Loucy (cell line): ENCODE results near the gene MACF1.

Source experiments
- H2AFZ ChIP-seq: fragments of 200-600 bp; sonication (generic); 2 replicates; pipeline ENCODE4 v1.6.0; 2016; ENCODE audit warnings: antibody characterized with exemption, mild to moderate bottlenecking, low read length, moderate library complexity
- H3F3A ChIP-seq: fragments of 200-600 bp; 2 replicates; pipeline ENCODE4 v1.6.0; 2016; ENCODE audit warnings: antibody characterized with exemption, low read depth, mild to moderate bottlenecking
- H3K27me3 ChIP-seq: fragments of 200-600 bp; sonication (generic); 2 replicates; pipeline ENCODE4 v1.6.1; 2014; ENCODE audit warnings: low read length, mild to moderate bottlenecking; ENCODE audit not compliant: insufficient read depth, poor library complexity, severe bottlenecking
- H3K36me3 ChIP-seq: fragments of 200-600 bp; sonication (generic); 2 replicates; pipeline ENCODE4 v1.6.1; 2016; ENCODE audit warnings: low read length; ENCODE audit not compliant: insufficient read depth
- H3K4me1 ChIP-seq: fragments of 200-600 bp; sonication (generic); 2 replicates; pipeline ENCODE4 v1.5.1; 2014; ENCODE audit warnings: low read length, mild to moderate bottlenecking; ENCODE audit not compliant: insufficient read depth, poor library complexity, severe bottlenecking
- H3K4me2 ChIP-seq: fragments of 200-600 bp; sonication (generic); 2 replicates; pipeline ENCODE4 v1.6.0; 2014; ENCODE audit warnings: antibody characterized with exemption, low read length, low read depth, mild to moderate bottlenecking; ENCODE audit not compliant: poor library complexity, severe bottlenecking
- H3K4me3 ChIP-seq: fragments of 200-600 bp; sonication (generic); 2 replicates; pipeline ENCODE4 v1.5.1; 2014; ENCODE audit warnings: low read length, mild to moderate bottlenecking, mixed read lengths; ENCODE audit not compliant: poor library complexity, severe bottlenecking
- H3K79me2 ChIP-seq: fragments of 200-600 bp; sonication (generic); 2 replicates; pipeline ENCODE4 v1.6.1; 2014; ENCODE audit warnings: low read length; ENCODE audit not compliant: insufficient read depth
- H3K9ac ChIP-seq: fragments of 200-600 bp; sonication (generic); 2 replicates; pipeline ENCODE4 v1.6.0; 2014; ENCODE audit warnings: mild to moderate bottlenecking, low read depth, low read length, moderate library complexity; ENCODE audit not compliant: poor library complexity, severe bottlenecking
- H3K9me2 ChIP-seq: fragments of 200-600 bp; sonication (generic); replicated peaks from 2 replicates; pipeline ENCODE4 v1.6.1; 2016; ENCODE audit warnings: low read depth, low read length, mixed read lengths
- H3K9me3 ChIP-seq: fragments of 200-600 bp; sonication (generic); 2 replicates; pipeline ENCODE4 v1.6.1; 2014; ENCODE audit warnings: mild to moderate bottlenecking, antibody characterized with exemption, low read length, low read depth; ENCODE audit not compliant: insufficient read depth
- H4K20me1 ChIP-seq: fragments of 200-600 bp; sonication (generic); 2 replicates; pipeline ENCODE4 v1.6.0; 2014; ENCODE audit warnings: antibody characterized with exemption, low read length, mild to moderate bottlenecking; ENCODE audit not compliant: insufficient read depth, poor library complexity, severe bottlenecking
- CTCF ChIP-seq: fragments of 200-600 bp; sonication (generic); conservative IDR thresholded peaks from 2 replicates; pipeline ENCODE4 v1.5.1; 2014; ENCODE audit warnings: mild to moderate bottlenecking, antibody characterized with exemption, low read length
- EZH2phosphoT487 ChIP-seq: fragments of 200-600 bp; IDR thresholded peaks from 2 replicates; pipeline ENCODE4 v1.6.1; 2018; ENCODE audit warnings: antibody characterized with exemption, mild to moderate bottlenecking, moderate library complexity, borderline replicate concordance

The MACF1 gene

GRCh38 chr1:39294531-39294930 is 90.0 kb downstream of the MACF1 start:
- Histone ChIP-seq H3K9me2 (no peaks in the 10 kb centered on the region), H3K27me3 (no peaks in the 10 kb centered on the region), H2AFZ (no peak overlapping the region), H3K4me1 (no peaks in the 10 kb centered on the region), H3K9ac (no peak overlapping the region), H3K36me3 (peaks cover 85% of the 10 kb centered on the region), H3K4me2 (no peak overlapping the region), H3K79me2 (no peaks in the 10 kb centered on the region; the same call in 1 of the 2 replicates), H3K4me3 (no peak overlapping the region), H4K20me1 (peaks cover 9% of the 10 kb centered on the region), H3F3A (no peaks in the 10 kb centered on the region), H3K9me3 (no peaks in the 10 kb centered on the region)
- TF ChIP-seq CTCF (no peak), EZH2phosphoT487 (no peak)

- peaks cover 91% of the 10 kb centered on the region for H3K36me3 ChIP-seq
Measured at GRCh38 chr1:39295901-39296300, 91.4 kb downstream of the MACF1 start.

DNA sequence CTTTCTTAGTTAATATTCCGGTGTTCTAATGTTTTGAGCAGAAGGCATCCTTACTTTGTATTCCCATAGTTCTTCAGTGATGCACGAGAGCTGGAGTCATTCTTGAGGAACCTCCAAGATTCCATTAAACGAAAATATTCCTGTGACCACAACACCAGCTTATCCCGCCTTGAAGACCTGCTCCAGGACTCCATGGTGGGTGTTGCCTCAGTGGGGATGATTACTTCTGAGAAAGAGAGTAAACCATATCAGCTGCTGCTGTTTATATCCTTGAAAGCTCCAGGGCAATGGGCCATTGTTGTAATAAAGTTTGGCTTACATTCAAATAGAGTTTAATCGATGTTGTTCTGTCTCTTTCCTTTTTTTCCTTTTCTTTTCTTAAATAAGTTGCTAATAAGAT is 93.1 kb downstream of the MACF1 start:
- H3K9me3 ChIP-seq = no peaks in the 10 kb centered on the region
- H3K79me2 ChIP-seq = no peaks in the 10 kb centered on the region
- peaks cover 87% of the 10 kb centered on the region for H3K36me3 ChIP-seq
- no peaks in the 10 kb centered on the region for H3K4me1 ChIP-seq
- no peaks in the 10 kb centered on the region for H3F3A ChIP-seq
- TF ChIP-seq CTCF (no peak), EZH2phosphoT487 (no peak)
- H2AFZ ChIP-seq = no peak overlapping the region
- no peaks in the 10 kb centered on the region for H3K27me3 ChIP-seq
- H4K20me1 ChIP-seq = no peaks in the 10 kb centered on the region
- no peak overlapping the region for H3K9ac ChIP-seq
- H3K4me3 ChIP-seq = no peak overlapping the region
- H3K4me2 ChIP-seq = no peak overlapping the region
- H3K9me2 ChIP-seq = no peaks in the 10 kb centered on the region

More at GRCh38 chr1:39295901-39296300, 91.4 kb downstream of the MACF1 start:
- Histone ChIP-seq H3K4me3 (no peak overlapping the region), H4K20me1 (peaks cover 9% of the 10 kb centered on the region), H3K9me2 (no peaks in the 10 kb centered on the region), H3K9ac (no peak overlapping the region), H3F3A (no peaks in the 10 kb centered on the region), H3K79me2 (no peaks in the 10 kb centered on the region), H2AFZ (no peak overlapping the region), H3K9me3 (no peaks in the 10 kb centered on the region), H3K4me2 (no peak overlapping the region), H3K27me3 (no peaks in the 10 kb centered on the region), H3K4me1 (no peaks in the 10 kb centered on the region)
- TF ChIP-seq CTCF (no peak), EZH2phosphoT487 (no peak)
